Measurements from ENCODE around the gene VPS37D.
"Not testable (repeated sequence)": the region's sequence is repeated elsewhere in the genome, so short reads cannot be mapped to it uniquely, and the experiment has no call there.

The VPS37D gene, protein sequence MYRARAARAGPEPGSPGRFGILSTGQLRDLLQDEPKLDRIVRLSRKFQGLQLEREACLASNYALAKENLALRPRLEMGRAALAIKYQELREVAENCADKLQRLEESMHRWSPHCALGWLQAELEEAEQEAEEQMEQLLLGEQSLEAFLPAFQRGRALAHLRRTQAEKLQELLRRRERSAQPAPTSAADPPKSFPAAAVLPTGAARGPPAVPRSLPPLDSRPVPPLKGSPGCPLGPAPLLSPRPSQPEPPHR

DNA sequence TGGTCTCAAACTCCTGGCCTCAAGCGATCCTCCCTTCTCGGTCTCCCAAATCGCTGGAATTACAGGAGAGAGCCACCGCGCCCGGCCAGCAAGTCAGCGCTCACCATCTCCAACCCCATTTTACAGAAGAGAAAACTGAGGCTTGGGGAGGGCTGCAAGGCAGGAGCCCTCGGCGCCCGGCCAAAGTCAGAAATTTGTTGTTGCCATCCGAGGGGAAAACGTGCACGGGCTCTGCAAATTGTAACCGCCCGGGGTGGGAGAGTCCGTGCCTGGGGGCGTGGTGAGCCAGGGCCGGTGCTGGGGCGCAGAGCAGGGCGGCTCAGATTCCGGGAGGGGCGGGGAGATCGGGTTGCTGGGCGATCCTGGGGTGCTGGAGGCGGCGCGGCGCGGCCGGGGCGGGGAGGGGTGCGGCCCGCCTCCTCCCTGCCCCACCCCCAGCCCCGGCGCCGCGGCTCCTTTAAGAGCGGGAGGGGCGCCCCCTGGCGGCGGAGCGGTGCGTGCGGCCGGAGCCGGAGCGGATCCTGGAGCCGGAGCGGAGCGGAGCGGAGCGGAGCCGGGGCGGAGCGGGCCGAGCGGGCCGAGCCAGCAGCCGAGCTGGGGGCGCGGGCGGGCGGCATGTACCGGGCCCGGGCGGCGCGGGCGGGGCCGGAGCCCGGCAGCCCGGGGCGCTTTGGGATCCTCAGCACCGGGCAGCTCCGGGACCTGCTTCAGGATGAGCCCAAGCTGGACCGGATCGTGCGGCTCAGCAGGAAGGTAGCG is at the start of gene VPS37D:
TSS of gene VPS37D (plus strand) at position 488 of the 759 bp plus-strand sequence. CDS start at position 616, 128 bp downstream.
- Histone ChIP-seq H3K27me3 (ENCODE audit: control insufficient read depth in 2 of 2, insufficient read depth in 2 of 2, low read length in 2 of 2) (peaks cover 0 to 4% of the 10 kb centered on the region in 2 donors), H3K4me3 (ENCODE audit: low read length in 2 of 2) (peak within 1 kb of the TSS; percentile 48 to 54), H3K36me3 (ENCODE audit: control insufficient read depth in 2 of 2, insufficient read depth in 2 of 2, low read length in 2 of 2) (no peaks in the 10 kb centered on the region), H3K9me3 (ENCODE audit: control insufficient read depth in 2 of 2, low read length in 2 of 2) (no peaks in the 10 kb centered on the region), H3K27ac (ENCODE audit: low read depth in 2 of 2, low read length in 2 of 2) (no peak within 1 kb of the TSS), H3K4me1 (ENCODE audit: control insufficient read depth in 2 of 2, insufficient read depth in 2 of 2, low read length in 2 of 2) (peaks cover 7 to 12% of the 10 kb centered on the region in 2 donors), H3K9ac (ENCODE audit: low read depth in 1 of 2, low read length in 2 of 2) (peak within 1 kb of the TSS; percentile 52 to 60)

DNA sequence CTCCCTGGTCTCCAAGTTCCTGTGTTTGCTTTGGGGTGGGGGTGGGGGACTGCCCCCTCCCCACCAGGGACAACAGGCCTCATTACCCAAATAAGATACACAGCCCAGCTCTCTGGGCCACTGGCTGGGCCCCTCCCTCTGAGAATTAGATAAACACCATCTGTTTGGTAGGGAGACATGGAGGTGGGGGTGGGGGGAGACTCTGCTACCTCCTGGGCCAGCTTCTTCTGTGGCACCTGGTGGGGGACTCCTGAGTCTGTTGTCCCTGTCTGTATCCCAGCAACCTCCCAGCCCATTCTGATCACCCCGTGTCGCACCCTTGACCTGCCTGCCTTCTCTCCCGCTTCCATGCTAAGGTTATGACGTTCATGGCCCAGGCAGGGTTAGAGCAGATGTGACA is 49.1 kb upstream of the VPS37D start:
- Histone ChIP-seq H3K4me3 (ENCODE audit: low read length in 2 of 2) (no peak overlapping the region), H3K9ac (ENCODE audit: low read depth in 1 of 2, low read length in 2 of 2) (no peak overlapping the region), H3K9me3 (ENCODE audit: control insufficient read depth in 2 of 2, low read length in 2 of 2) (no peaks in the 10 kb centered on the region), H3K4me1 (ENCODE audit: control insufficient read depth in 2 of 2, insufficient read depth in 2 of 2, low read length in 2 of 2) (peaks cover 11 to 16% of the 10 kb centered on the region in 2 donors), H3K36me3 (ENCODE audit: control insufficient read depth in 2 of 2, insufficient read depth in 2 of 2, low read length in 2 of 2) (no peaks in the 10 kb centered on the region), H3K27me3 (ENCODE audit: control insufficient read depth in 2 of 2, insufficient read depth in 2 of 2, low read length in 2 of 2) (peaks cover 7 to 9% of the 10 kb centered on the region in 2 donors), H3K27ac (ENCODE audit: low read depth in 2 of 2, low read length in 2 of 2) (no peak overlapping the region)

DNA sequence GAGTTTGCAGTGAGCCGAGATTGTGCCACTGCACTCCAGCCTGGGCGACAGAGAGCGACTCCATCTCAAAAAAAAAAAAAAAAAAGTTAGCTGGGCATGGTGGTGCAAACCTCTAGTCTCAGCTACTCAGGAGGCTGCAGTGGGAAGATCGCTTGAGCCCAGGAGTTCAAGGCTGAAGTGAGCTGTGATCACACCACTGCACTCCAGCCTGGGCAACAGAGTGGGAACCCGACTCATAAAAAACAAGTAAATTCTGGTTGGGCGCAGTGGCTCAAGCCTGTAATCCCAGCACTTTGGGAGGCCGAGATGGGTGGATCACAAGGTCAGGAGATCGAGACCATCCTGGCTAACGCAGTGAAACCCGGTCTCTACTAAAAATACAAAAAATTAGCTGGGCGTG is 48.2 kb upstream of the VPS37D start:
- not testable (repeated sequence) for H3K36me3 ChIP-seq (ENCODE audit: control insufficient read depth in 2 of 2, insufficient read depth in 2 of 2, low read length in 2 of 2); H3K9me3 ChIP-seq (ENCODE audit: control insufficient read depth in 2 of 2, low read length in 2 of 2); H3K4me3 ChIP-seq (ENCODE audit: low read length in 2 of 2); H3K9ac ChIP-seq (ENCODE audit: low read depth in 1 of 2, low read length in 2 of 2); H3K27ac ChIP-seq (ENCODE audit: low read depth in 2 of 2, low read length in 2 of 2)
- H3K27me3 ChIP-seq (ENCODE audit: control insufficient read depth in 2 of 2, insufficient read depth in 2 of 2, low read length in 2 of 2): peaks cover 7 to 16% of the 10 kb centered on the region in 2 donors
- peaks cover 8 to 14% of the 10 kb centered on the region in 2 donors for H3K4me1 ChIP-seq (ENCODE audit: control insufficient read depth in 2 of 2, insufficient read depth in 2 of 2, low read length in 2 of 2)

DNA sequence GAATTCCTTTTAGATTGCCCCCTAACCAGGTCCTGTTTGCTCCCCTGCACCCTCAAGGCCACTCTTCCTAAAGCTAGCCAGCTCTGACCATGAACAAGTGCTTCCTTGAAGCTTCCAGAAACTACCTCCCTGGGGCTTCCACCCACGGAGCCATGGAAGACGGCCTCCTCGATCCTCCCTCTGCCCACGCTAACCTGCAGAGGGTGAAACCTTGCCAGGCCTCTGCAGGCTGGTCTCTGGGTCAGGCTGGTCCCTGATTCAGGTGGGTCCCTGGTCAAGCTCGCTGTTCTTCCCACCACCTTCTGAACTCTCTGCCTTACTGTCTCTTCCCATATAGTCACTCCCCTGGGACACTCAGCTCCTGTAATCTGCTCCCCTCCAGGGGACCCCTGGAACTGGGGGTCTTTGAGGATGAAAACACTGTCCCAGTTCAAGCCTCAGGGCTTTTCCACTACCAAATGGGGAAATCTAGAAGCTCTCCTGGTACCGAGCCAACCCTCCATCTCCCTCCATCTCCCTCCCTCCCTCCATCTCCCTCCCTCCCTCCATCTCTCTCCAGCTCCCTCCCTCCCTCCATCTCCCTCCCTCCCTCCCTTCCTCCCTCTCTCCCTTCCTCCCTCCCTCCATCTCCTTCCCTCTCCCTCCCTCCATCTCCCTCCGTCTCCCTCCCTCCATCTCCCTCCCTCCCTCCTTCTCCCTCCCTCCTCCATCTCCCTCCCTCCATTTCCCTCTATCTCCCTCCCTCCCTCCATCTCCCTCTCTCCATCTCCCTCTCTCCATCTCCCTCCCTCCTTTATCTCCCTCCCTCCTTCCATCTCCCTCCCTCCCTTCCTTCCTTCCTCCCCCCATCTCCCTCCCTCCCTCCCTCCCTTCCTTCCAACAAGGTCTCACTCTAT is 46.2 kb upstream of the VPS37D start:
- peaks cover 15 to 18% of the 10 kb centered on the region in 2 donors for H3K27me3 ChIP-seq (ENCODE audit: control insufficient read depth in 2 of 2, insufficient read depth in 2 of 2, low read length in 2 of 2)
- peaks cover 8 to 12% of the 10 kb centered on the region in 2 donors for H3K4me1 ChIP-seq (ENCODE audit: control insufficient read depth in 2 of 2, insufficient read depth in 2 of 2, low read length in 2 of 2)
- H3K9me3 ChIP-seq (ENCODE audit: control insufficient read depth in 2 of 2, low read length in 2 of 2): no peaks in the 10 kb centered on the region
- no peak overlapping the region for H3K27ac ChIP-seq (ENCODE audit: low read depth in 2 of 2, low read length in 2 of 2)
- H3K9ac ChIP-seq (ENCODE audit: low read depth in 1 of 2, low read length in 2 of 2): no peak overlapping the region
- H3K36me3 ChIP-seq (ENCODE audit: control insufficient read depth in 2 of 2, insufficient read depth in 2 of 2, low read length in 2 of 2): no peaks in the 10 kb centered on the region
- H3K4me3 ChIP-seq (ENCODE audit: low read length in 2 of 2): no peak overlapping the region

DNA sequence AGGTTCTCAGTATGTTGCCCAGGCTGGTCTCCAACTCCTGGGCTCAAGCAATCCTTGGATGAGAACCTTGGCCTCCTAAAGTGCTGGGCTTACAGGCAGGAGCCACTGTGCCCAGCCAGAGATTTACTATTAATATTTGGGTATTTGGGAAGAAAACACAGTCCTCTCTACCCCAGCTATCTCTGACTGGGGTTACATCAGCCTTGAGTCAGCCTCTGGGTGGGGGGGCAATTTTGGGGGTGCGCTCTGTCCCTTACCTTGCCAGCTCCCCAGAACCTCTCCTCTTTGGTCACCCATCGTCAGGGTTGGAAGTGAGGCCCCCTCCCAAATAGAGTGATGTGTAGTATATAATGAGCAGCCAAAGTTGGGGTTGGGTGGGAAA is 45.1 kb upstream of the VPS37D start:
- H3K9ac ChIP-seq (ENCODE audit: low read depth in 1 of 2, low read length in 2 of 2): no peak overlapping the region
- H3K9me3 ChIP-seq (ENCODE audit: control insufficient read depth in 2 of 2, low read length in 2 of 2): no peaks in the 10 kb centered on the region
- H3K27ac ChIP-seq (ENCODE audit: low read depth in 2 of 2, low read length in 2 of 2): no peak overlapping the region
- H3K4me3 ChIP-seq (ENCODE audit: low read length in 2 of 2): peak overlapping the region; percentile 52 to 61
- H3K4me1 ChIP-seq (ENCODE audit: control insufficient read depth in 2 of 2, insufficient read depth in 2 of 2, low read length in 2 of 2): peaks cover 8 to 12% of the 10 kb centered on the region in 2 donors
- no peaks in the 10 kb centered on the region for H3K36me3 ChIP-seq (ENCODE audit: control insufficient read depth in 2 of 2, insufficient read depth in 2 of 2, low read length in 2 of 2)
- H3K27me3 ChIP-seq (ENCODE audit: control insufficient read depth in 2 of 2, insufficient read depth in 2 of 2, low read length in 2 of 2): peaks cover 19 to 21% of the 10 kb centered on the region in 2 donors

DNA sequence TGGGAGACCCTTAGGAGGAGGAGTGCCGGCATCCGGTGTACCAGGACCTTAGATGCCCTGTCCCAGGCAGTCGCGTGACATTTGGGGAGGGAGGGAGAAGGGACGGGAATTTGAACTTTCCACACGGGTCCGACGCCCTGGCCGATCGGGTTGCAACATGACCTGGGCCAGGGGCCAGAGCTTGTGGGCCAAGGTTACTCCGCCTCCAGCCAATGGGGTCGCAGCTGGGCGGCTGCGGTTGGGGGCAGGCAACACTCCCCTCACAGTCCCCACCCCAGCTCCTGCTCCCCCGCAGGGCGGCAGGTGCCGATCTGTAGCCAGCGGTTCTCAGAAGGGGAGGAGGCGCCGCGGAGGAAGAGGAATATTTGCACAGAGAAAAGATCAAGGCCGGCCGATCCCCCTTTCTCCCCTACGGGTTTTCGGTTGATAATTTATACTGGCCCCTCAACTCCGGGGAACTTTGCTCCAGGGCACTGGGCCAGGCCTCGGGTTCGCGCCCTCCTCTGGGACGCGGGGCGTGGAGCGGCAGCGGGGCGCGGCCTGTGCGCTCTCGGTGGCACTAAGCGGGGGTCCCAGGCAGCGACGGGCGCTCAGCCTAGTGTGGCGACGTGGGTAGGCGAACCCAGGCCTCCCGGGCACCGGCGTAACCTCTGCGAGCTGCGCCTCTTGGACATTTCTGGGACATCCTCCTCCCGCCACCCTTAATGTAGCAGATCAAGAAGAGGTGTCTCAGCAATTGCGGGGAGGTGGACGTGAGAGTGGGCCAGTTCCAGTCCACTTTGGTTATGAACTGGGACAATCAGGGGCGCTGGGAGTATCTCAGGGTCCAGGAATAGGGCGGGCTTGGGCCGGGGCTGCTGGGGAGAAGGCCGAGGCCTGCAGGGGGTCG is 44.5 kb upstream of the VPS37D start:
- Histone ChIP-seq H3K27me3 (ENCODE audit: control insufficient read depth in 2 of 2, insufficient read depth in 2 of 2, low read length in 2 of 2) (peaks cover 24% of the 10 kb centered on the region in 2 donors), H3K27ac (ENCODE audit: low read depth in 2 of 2, low read length in 2 of 2) (no peak overlapping the region), H3K9ac (ENCODE audit: low read depth in 1 of 2, low read length in 2 of 2) (peak overlapping the region in 1 of 2 donors; percentile 31)

DNA sequence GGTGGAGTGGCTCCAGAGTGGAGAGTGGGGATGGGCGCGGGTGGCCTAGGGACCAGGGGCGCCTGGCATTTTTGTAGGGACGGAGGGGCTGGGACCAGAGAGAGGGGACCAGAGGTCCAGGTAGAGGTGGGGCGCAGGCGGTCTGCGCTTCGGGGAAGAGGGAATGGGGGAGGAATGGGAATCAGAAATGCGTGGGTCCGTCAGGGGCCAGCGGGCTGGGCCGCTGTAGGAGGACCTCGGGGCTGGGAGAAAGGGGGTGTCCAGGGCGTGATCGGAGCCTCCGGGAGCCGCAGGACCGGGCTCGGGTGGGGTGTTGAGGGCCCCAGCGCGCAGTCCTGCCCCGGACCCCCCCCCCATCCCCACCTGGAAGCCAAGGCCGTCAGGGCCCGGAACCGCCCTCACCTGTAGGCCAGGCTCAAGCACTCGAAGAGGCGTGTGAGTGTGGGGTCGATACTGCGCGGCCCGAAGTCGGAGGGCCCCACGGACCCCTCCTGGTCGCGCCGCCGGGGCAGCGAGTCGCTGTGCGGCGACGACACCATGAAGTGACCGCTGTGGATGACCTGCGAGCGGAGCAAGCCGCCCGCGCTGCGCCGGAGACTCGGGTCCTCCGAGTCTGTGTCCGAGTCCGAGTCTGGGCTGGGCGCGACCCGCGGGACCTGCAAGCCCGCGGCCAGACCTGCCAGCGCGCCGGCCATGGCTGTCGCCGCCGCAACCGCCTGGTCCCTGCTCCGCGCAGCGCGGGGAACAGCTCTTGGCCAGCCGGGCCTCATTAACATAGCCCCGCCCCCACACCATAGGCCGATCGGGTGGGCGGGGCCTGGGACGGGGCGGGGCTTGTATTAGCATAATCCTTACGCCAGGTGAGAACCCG is 43.6 kb upstream of the VPS37D start, which contains the start of gene MLXIPL:
TSS of gene MLXIPL (minus strand) at position 725 of the 871 bp plus-strand sequence. CDS start at position 695, 30 bp downstream.
- H3K36me3 ChIP-seq (ENCODE audit: control insufficient read depth in 2 of 2, insufficient read depth in 2 of 2, low read length in 2 of 2): no peaks in the 10 kb centered on the region
- H3K27ac ChIP-seq (ENCODE audit: low read depth in 2 of 2, low read length in 2 of 2): no peak within 1 kb of the TSS
- peaks cover 24 to 27% of the 10 kb centered on the region in 2 donors for H3K27me3 ChIP-seq (ENCODE audit: control insufficient read depth in 2 of 2, insufficient read depth in 2 of 2, low read length in 2 of 2)
- peak within 1 kb of the TSS; percentile 52 to 61 for H3K4me3 ChIP-seq (ENCODE audit: low read length in 2 of 2)
- H3K9ac ChIP-seq (ENCODE audit: low read depth in 1 of 2, low read length in 2 of 2): peak within 1 kb of the TSS; percentile 56 to 71
- peaks cover 8 to 12% of the 10 kb centered on the region in 2 donors for H3K4me1 ChIP-seq (ENCODE audit: control insufficient read depth in 2 of 2, insufficient read depth in 2 of 2, low read length in 2 of 2)
- no peaks in the 10 kb centered on the region for H3K9me3 ChIP-seq (ENCODE audit: control insufficient read depth in 2 of 2, low read length in 2 of 2)

More for the DNA sequence above, 44.5 kb upstream of the VPS37D start:
- H3K4me3 ChIP-seq (ENCODE audit: low read length in 2 of 2): peak overlapping the region; percentile 52 to 61
- H3K9me3 ChIP-seq (ENCODE audit: control insufficient read depth in 2 of 2, low read length in 2 of 2): no peaks in the 10 kb centered on the region
- peaks cover 8 to 12% of the 10 kb centered on the region in 2 donors for H3K4me1 ChIP-seq (ENCODE audit: control insufficient read depth in 2 of 2, insufficient read depth in 2 of 2, low read length in 2 of 2)
- no peaks in the 10 kb centered on the region for H3K36me3 ChIP-seq (ENCODE audit: control insufficient read depth in 2 of 2, insufficient read depth in 2 of 2, low read length in 2 of 2)

DNA sequence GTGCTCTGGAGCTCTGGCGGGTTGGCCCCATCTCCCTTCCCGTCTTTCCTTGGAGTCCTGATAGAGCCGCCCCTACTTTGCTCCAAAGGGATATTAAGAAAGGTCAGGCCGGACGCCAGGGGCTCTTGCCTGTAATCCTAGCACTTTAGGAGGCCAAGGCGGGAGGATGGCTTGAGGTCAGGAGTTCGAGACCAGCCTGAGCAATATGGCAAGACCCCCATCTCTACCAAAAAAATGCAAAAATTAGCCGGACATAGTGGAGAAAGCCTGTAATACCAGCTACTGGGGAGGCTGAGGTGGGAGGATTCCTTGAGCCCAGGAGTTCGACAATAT is 43.0 kb upstream of the VPS37D start:
- peaks cover 8 to 12% of the 10 kb centered on the region in 2 donors for H3K4me1 ChIP-seq (ENCODE audit: control insufficient read depth in 2 of 2, insufficient read depth in 2 of 2, low read length in 2 of 2)
- peaks cover 24 to 27% of the 10 kb centered on the region in 2 donors for H3K27me3 ChIP-seq (ENCODE audit: control insufficient read depth in 2 of 2, insufficient read depth in 2 of 2, low read length in 2 of 2)
- no peak overlapping the region for H3K27ac ChIP-seq (ENCODE audit: low read depth in 2 of 2, low read length in 2 of 2)
- H3K36me3 ChIP-seq (ENCODE audit: control insufficient read depth in 2 of 2, insufficient read depth in 2 of 2, low read length in 2 of 2): no peaks in the 10 kb centered on the region
- no peak overlapping the region for H3K4me3 ChIP-seq (ENCODE audit: low read length in 2 of 2)
- H3K9ac ChIP-seq (ENCODE audit: low read depth in 1 of 2, low read length in 2 of 2): no peak overlapping the region
- no peaks in the 10 kb centered on the region for H3K9me3 ChIP-seq (ENCODE audit: control insufficient read depth in 2 of 2, low read length in 2 of 2)

Measured in mucosa of rectum (tissue), 2 donors.